WTC11 (cell line): Measurements from ENCODE around the gene TCF12. TPM values are rescaled to one million over a fixed set of nuclear protein-coding genes. Genes with fewer than 3 reads are reported as not detected.

ENCODE experiments used
- ATAC-seq: fragments of 200-7000 bp; cut with Tn5 transposase; 2 replicates; pipeline ENCODE4 v1.10.0; 2021; ENCODE audit warnings: mild to moderate bottlenecking, moderate library complexity
- CTCF ChIA-PET: fragments of 300-600 bp; sonication (Branson Sonifier 250); formaldehyde crosslinking; loops from one replicate; lab custom pipeline; 2021; ENCODE audit warnings: antibody characterized with exemption; lab: Charles Lee
- POLR2A ChIA-PET: fragments of 350-600 bp; sonication (Branson Sonifier 250); formaldehyde crosslinking; loops from one replicate; lab custom pipeline; 2021; ENCODE audit warnings: antibody characterized with exemption; lab: Charles Lee
- DNase-seq: peaks from one replicate; pipeline ENCODE4 v3.0.0; 2021; ENCODE audit warnings: low spot score
- H3K27ac Mint-ChIP-seq: 2 replicates; pipeline ENCODE4 v1.8.0; 2021; ENCODE audit warnings: mixed read lengths
- H3K27me3 Mint-ChIP-seq: 2 replicates; pipeline ENCODE4 v1.8.0; 2021; ENCODE audit warnings: low read depth, mild to moderate bottlenecking, moderate library complexity, mixed read lengths
- H3K36me3 Mint-ChIP-seq: 2 replicates; pipeline ENCODE4 v1.8.0; 2021; ENCODE audit warnings: mixed read lengths
- H3K4me1 Mint-ChIP-seq: 2 replicates; pipeline ENCODE4 v1.8.0; 2022; ENCODE audit warnings: mixed read lengths
- H3K4me3 Mint-ChIP-seq: 2 replicates; pipeline ENCODE4 v1.8.0; 2021; ENCODE audit warnings: mild to moderate bottlenecking, moderate library complexity, mixed read lengths
- H3K9me3 Mint-ChIP-seq: 2 replicates; pipeline ENCODE4 v1.8.0; 2021; ENCODE audit warnings: mixed read lengths
- AFF4 ChIP-seq: sonication (generic); formaldehyde crosslinking; IDR thresholded peaks from 2 replicates; pipeline ENCODE4 v1.8.1; 2023; ENCODE audit warnings: mild to moderate bottlenecking, missing genetic modification reagents, borderline replicate concordance
- ARID4B ChIP-seq: sonication (generic); formaldehyde crosslinking; IDR thresholded peaks from 2 replicates; pipeline ENCODE4 v1.8.0; 2023; ENCODE audit warnings: missing genetic modification reagents, mild to moderate bottlenecking, borderline replicate concordance
- E2F4 ChIP-seq: sonication (generic); formaldehyde crosslinking; IDR thresholded peaks from 2 replicates; pipeline ENCODE4 v1.8.1; 2022; ENCODE audit warnings: low read depth, mild to moderate bottlenecking, moderate library complexity, missing genetic modification reagents, borderline replicate concordance
- E2F5 ChIP-seq: sonication (generic); formaldehyde crosslinking; IDR thresholded peaks from 2 replicates; pipeline ENCODE4 v1.8.1; 2022; ENCODE audit warnings: mild to moderate bottlenecking, moderate library complexity, missing genetic modification reagents
- ELF4 ChIP-seq: sonication (generic); formaldehyde crosslinking; IDR thresholded peaks from 2 replicates; pipeline ENCODE4 v1.8.1; 2022; ENCODE audit warnings: low read depth, mild to moderate bottlenecking, moderate library complexity, missing genetic modification reagents
- JUN ChIP-seq: sonication (generic); formaldehyde crosslinking; IDR thresholded peaks from 2 replicates; pipeline ENCODE4 v1.8.0; 2023; ENCODE audit warnings: mild to moderate bottlenecking, missing genetic modification reagents
- NFATC4 ChIP-seq: fragments of 250-450 bp; sonication (Bioruptor Pico); IDR thresholded peaks from 2 replicates; pipeline ENCODE4 v1.9.0; 2021; ENCODE audit warnings: mild to moderate bottlenecking
- RORB ChIP-seq: fragments of 250-450 bp; sonication (Bioruptor Pico); IDR thresholded peaks from 2 replicates; pipeline ENCODE4 v1.9.0; 2021; ENCODE audit warnings: mild to moderate bottlenecking
- SMAD4 ChIP-seq: sonication (generic); formaldehyde crosslinking; IDR thresholded peaks from 2 replicates; pipeline ENCODE4 v1.8.0; 2022; ENCODE audit warnings: mild to moderate bottlenecking, missing genetic modification reagents
- total RNA-seq: library from RNA; stranded (reverse); gene quantifications from 3 replicates; pipeline ENCODE4 v1.2.3, GENCODE V29; 2021
- TF ChIP-seq, protein P1 (sequence below): sonication (generic); formaldehyde crosslinking; IDR thresholded peaks from 2 replicates; pipeline ENCODE4 v1.8.1; 2022; ENCODE audit warnings: missing genetic modification reagents, borderline replicate concordance

TCF12 gene
- total RNA-seq, 1 experiment from 2014 or later = 73.2 TPM

DNA sequence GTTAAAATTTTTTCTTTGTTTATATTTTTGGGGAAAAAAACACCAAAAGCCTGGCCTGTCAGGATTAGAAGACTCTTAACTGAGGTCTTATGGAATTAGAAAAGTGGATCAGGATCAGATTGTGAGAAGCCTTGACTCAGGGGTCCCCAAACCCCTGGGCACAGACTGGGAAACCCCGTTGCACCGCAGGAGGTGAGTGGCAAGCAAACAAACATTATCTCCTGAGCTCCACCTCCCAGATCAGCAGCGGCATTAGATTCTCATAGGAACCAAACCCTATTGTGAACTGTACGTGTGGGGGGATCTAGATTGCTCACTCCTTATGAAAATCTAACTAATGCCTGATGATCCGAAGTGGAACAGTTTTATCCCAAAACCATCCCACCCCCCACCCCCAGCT, 117.2 kb downstream of the TCF12 start:
- ATAC-seq (peak; percentile 69), DNase-seq (peak; percentile 48)
- ChIA-PET CTCF (interaction anchor here (0.7 to 1.2 kb wide), 2 partner anchors 11 to 271 kb away, joined by 3 to 4 read pairs; no protein-coding TSS in a partner anchor), POLR2A (no interaction called here)
- H3K4me3 Mint-ChIP-seq = no peak overlapping the region
- TF ChIP-seq JUN (CRISPR knock-in tag) (no peak), E2F5 (no peak), AFF4 (CRISPR knock-in tag) (no peak), NFATC4 (no peak), RORB (CRISPR knock-in tag) (no peak), ARID4B (CRISPR knock-in tag) (no peak), SMAD4 (no peak)
- TF ChIP-seq, protein P1, sequence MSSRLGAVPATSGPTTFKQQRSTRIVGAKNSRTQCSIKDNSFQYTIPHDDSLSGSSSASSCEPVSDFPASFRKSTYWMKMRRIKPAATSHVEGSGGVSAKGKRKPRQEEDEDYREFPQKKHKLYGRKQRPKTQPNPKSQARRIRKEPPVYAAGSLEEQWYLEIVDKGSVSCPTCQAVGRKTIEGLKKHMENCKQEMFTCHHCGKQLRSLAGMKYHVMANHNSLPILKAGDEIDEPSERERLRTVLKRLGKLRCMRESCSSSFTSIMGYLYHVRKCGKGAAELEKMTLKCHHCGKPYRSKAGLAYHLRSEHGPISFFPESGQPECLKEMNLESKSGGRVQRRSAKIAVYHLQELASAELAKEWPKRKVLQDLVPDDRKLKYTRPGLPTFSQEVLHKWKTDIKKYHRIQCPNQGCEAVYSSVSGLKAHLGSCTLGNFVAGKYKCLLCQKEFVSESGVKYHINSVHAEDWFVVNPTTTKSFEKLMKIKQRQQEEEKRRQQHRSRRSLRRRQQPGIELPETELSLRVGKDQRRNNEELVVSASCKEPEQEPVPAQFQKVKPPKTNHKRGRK (CRISPR knock-in tag) = no peak
- H3K27me3 Mint-ChIP-seq = no peaks in the 10 kb centered on the region
- H3K9me3 Mint-ChIP-seq = no peaks in the 10 kb centered on the region
- peak overlapping the region; percentile 93; the same call in 1 of the 2 replicates for H3K27ac Mint-ChIP-seq
- no peaks in the 10 kb centered on the region for H3K36me3 Mint-ChIP-seq
- H3K4me1 Mint-ChIP-seq = peaks cover 77% of the 10 kb centered on the region

DNA sequence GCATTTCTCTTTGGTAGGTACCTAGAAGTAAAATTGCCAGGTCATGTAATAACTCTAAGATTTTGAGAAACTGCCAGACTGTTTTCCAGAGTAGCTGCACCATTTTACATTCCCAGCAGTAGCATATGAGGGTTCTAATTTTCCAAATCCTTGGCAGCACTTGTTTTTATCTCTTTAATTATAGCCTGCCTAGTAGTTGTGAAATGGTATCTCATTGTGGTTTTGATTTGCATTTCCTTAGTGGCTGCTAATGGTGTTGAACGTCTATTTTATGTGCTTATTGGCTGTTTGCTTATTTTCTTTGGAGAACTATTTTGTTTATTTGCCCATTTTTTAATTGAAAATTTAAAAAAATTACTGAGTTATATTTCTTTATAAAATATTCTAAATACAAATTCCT, 117.9 kb downstream of the TCF12 start:
- CTCF ChIA-PET = no interaction called here
- Mint-ChIP-seq H3K4me3 (no peak overlapping the region), H3K4me1 (peaks cover 77% of the 10 kb centered on the region), H3K27me3 (no peaks in the 10 kb centered on the region), H3K9me3 (no peaks in the 10 kb centered on the region), H3K36me3 (no peaks in the 10 kb centered on the region), H3K27ac (no peak overlapping the region)
- POLR2A ChIA-PET = interaction anchor here (0.7 kb wide), 1 partner anchor 275 kb away, joined by 3 read pairs; no protein-coding TSS in a partner anchor
- ATAC-seq (no peak), DNase-seq (no peak)
- TF ChIP-seq ELF4 (CRISPR knock-in tag) (no peak), E2F4 (CRISPR knock-in tag) (no peak)
